ENCODE data around the gene LMBR1L.

Gene LMBR1L

GRCh38 chr12:49092816-49093406 is 17.7 kb downstream of the LMBR1L start:
- TF ChIP-seq, protein P1, sequence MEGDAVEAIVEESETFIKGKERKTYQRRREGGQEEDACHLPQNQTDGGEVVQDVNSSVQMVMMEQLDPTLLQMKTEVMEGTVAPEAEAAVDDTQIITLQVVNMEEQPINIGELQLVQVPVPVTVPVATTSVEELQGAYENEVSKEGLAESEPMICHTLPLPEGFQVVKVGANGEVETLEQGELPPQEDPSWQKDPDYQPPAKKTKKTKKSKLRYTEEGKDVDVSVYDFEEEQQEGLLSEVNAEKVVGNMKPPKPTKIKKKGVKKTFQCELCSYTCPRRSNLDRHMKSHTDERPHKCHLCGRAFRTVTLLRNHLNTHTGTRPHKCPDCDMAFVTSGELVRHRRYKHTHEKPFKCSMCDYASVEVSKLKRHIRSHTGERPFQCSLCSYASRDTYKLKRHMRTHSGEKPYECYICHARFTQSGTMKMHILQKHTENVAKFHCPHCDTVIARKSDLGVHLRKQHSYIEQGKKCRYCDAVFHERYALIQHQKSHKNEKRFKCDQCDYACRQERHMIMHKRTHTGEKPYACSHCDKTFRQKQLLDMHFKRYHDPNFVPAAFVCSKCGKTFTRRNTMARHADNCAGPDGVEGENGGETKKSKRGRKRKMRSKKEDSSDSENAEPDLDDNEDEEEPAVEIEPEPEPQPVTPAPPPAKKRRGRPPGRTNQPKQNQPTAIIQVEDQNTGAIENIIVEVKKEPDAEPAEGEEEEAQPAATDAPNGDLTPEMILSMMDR (conservative IDR thresholded peaks at IDR 0.05; ENCODE audit: low read length) = no peak
- DNase-seq (ENCODE audit: low read depth) = no peak
- no peak overlapping the region for H3K4me3 ChIP-seq (ENCODE audit: low read length)

DNA sequence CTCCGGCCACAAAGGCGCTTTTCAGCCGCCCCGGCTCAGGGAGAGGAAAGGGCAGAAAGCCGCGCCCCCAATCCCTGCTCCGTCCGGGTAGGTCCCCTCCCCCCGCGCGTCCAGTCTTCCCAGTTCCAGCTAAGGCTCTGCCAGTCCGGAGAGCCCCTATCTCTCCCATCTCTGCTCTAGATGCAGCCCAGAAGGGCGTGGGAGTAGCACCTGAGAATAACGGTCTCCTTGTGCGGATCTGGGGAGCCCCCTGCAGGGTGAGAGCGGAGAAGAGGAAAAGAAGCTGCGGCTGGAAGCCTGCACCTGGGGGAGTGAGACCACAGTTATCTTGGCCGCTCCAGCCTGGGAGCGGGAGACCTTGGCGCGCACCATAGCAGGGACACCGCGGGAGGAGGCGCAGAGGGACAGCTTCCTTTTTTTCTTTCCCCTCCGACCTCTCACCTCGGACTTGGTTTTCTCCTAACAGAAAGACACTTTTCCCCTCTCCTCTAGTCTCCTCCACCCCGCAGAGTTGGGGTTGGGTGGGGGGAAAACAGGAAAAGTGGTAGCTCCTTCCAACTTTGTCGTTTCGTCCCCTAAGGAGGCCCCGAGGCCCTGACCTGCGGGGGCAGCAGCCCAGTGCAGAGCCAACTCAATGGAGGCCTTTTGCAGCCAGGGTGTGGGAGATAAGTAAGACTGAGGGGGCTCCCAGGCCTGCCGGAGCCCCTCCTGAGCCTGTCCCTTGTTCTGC is 18.4 kb downstream of the LMBR1L start:
- TF ChIP-seq, protein P1 (conservative IDR thresholded peaks at IDR 0.05; ENCODE audit: low read length) = peak; percentile 44
- peak overlapping the region; percentile 48 for H3K4me3 ChIP-seq (ENCODE audit: low read length)
- no peak for DNase-seq (ENCODE audit: low read depth)

GRCh38 chr12:49091836-49092085 is 18.9 kb downstream of the LMBR1L start:
- peak; percentile 45 for DNase-seq (ENCODE audit: low read depth)
- TF ChIP-seq, protein P1 (conservative IDR thresholded peaks at IDR 0.05; ENCODE audit: low read length) = no peak
- peak overlapping the region; percentile 48 for H3K4me3 ChIP-seq (ENCODE audit: low read length)

DNA sequence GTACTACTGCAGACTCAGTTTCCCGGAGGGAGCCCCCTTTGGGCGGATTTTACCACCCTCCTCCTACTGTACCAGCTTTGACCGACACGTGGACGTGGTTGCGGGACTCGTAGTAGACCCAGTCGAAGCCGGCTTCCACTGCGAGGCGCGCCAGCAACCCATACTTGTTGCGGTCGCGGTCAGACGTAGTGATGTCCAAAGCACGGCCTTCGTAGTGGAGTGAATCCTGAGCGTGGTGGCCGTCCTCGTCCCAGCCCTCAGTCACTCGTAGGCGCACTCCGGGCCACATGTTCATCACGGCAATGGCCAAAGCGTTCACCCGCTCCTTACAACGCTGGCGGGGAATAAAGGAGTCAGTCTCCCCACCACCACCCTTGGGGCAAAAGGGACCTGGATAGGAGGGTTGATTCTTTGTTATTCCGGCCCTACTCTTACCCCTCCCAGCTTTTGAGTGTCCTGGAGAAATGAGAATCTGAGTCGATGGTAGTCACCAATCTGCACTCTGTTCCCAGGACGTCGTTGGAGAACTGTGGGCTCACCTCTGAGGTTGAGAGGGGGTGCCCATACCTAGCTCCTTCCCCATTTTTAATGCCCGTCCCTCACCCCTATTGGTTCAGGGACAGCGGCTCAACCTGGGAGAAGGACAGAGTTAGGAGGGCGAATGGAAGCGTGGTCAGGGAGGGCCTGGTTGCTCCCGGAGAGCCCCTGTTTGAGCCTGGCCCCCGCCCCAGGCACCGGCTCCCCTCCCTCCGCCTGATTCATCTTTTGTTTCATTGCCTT is 19.4 kb downstream of the LMBR1L start:
- DNase-seq (ENCODE audit: low read depth) = no peak
- no peak overlapping the region for H3K4me3 ChIP-seq (ENCODE audit: low read length)
- TF ChIP-seq, protein P1 (conservative IDR thresholded peaks at IDR 0.05; ENCODE audit: low read length) = no peak

GRCh38 chr12:49089821-49090773 is 20.6 kb downstream of the LMBR1L start:
- TF ChIP-seq, protein P1 (conservative IDR thresholded peaks at IDR 0.05; ENCODE audit: low read length) = peak; percentile 22; the same call in 1 of the 2 replicates
- peak overlapping the region; percentile 47 for H3K4me3 ChIP-seq (ENCODE audit: low read length)
- peak; percentile 43 for DNase-seq (ENCODE audit: low read depth)

DNA sequence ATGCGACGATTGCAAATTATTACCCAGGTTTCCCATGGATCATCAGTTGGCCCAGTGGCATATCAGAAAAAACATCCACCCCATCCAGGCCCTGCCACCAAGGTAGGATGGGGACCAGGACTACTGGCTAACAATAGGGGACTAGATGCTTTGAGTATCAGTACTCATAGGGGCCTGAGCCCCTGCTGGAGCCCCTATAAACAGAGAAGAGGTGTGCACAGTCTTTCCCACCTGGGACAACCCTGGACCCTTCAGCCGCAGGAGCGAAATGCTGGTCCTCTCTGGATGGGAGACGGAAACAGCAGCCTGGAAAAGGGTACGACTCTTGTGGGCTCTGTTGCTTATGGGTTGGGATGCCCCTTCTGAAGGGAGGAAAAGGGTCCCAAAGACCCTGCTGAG is 21.7 kb downstream of the LMBR1L start:
- TF ChIP-seq, protein P1 (conservative IDR thresholded peaks at IDR 0.05; ENCODE audit: low read length) = no peak

More for the DNA sequence above, 21.7 kb downstream of the LMBR1L start:
- DNase-seq (ENCODE audit: low read depth) = no peak
- no peak overlapping the region for H3K4me3 ChIP-seq (ENCODE audit: low read length)

Data from AG10803 (cell line).